ENCODE measurements around the gene USP54.

GRCh38 chr10:73629165-73629564 lies 38.0 kb upstream of the USP54 start:
- TF ChIP-seq CTCF (IDR thresholded peaks at IDR 0.05) (no peak), POLR2AphosphoS5 (IDR thresholded peaks at IDR 0.05) (no peak), POLR2A (IDR thresholded peaks at IDR 0.05) (no peak)

All from breast epithelium (tissue), 3 donors.